ENCODE data around the gene KRTAP5-3. TPM values are rescaled to one million over a fixed set of nuclear protein-coding genes. Genes with fewer than 3 reads are reported as not detected.

KRTAP5-3 gene
- total and polyA plus RNA-seq, 2 of the 8 experiments (the other 6 are each of a cell fraction or from before 2014, with no cell fraction given), result not detected

GRCh38 chr11:1604181-1604580, 4.1 kb downstream of the KRTAP5-3 start:
- no peak overlapping the region for H2BK12ac ChIP-seq (ENCODE audit: low read depth, low read length)
- no peak overlapping the region for H2BK5ac ChIP-seq (ENCODE audit: low read depth, low read length)
- H3K9ac ChIP-seq (replicated peaks in 1 of 4; ENCODE audit: extremely low read depth in 1 of 4, low read depth in 3 of 4, low read length in 3 of 4), result no peak overlapping the region
- no peak overlapping the region for H3K27ac ChIP-seq (ENCODE audit: low read depth, low read length)
- H3K4me3 ChIP-seq (ENCODE audit: extremely low read depth in 1 of 4, insufficient read depth in 2 of 4, low read depth in 3 of 4, low read length in 4 of 4), result no peak overlapping the region
- H2AK5ac ChIP-seq (ENCODE audit: low read depth, low read length), result no peak overlapping the region
- H3K4ac ChIP-seq (replicated peaks; ENCODE audit: insufficient read length, low read depth, low read length), result no peak overlapping the region
- no peak overlapping the region; the same call in 1 of the 2 replicates for H3K18ac ChIP-seq (ENCODE audit: extremely low read depth, low read length)
- 90% methylated on average over 10 of the region's 11 CpGs; no CpG with 5 or more reads in 1 of the 2 experiments for WGBS, 2 experiments (ENCODE audit: extremely low coverage in 1 of 2, insufficient coverage in 1 of 2, insufficient read length in 1 of 2, insufficient replicate concordance in 2 of 2, low coverage in 1 of 2, low lambda C conversion rate in 2 of 2, missing lambda C conversion rate in 1 of 2)
- H4K5ac ChIP-seq (ENCODE audit: insufficient read length, low read depth, low read length), result no peak overlapping the region
- peaks cover 0 to 4% of the 10 kb centered on the region in 2 experiments; a peak in 1 of 4 replicates for H3K9me3 ChIP-seq (ENCODE audit: insufficient read depth in 2 of 2, low read depth in 1 of 2, low read length in 1 of 2)
- H3K14ac ChIP-seq (ENCODE audit: insufficient read length), result no peak overlapping the region
- no peak overlapping the region for H3K23ac ChIP-seq (ENCODE audit: insufficient read length)
- no peak overlapping the region for H4K8ac ChIP-seq (ENCODE audit: extremely low read depth, insufficient read depth, low read length)
- no peaks in the 10 kb centered on the region for H3K79me2 ChIP-seq (ENCODE audit: control insufficient read depth in 1 of 2, insufficient read depth in 2 of 2, low read length in 2 of 2)
- no peaks in the 10 kb centered on the region for H3K4me1 ChIP-seq (replicated peaks in 1 of 4; ENCODE audit: control insufficient read depth in 3 of 4, insufficient read depth in 4 of 4, low read length in 3 of 4)
- FAIRE-seq (no peak), DNase-seq (ENCODE audit: low read depth in 1 of 2, low spot score in 2 of 2) (no peak)
- H3K4me2 ChIP-seq (ENCODE audit: insufficient read depth in 1 of 2, low read depth in 2 of 2, low read length in 2 of 2), result no peak overlapping the region
- POLR2A ChIA-PET (ENCODE audit: partially characterized antibody), result no interaction called here
- no peaks in the 10 kb centered on the region for H3K79me1 ChIP-seq (ENCODE audit: low read depth, low read length)
- peaks cover 2% of the 10 kb centered on the region; the same call in 1 of the 2 replicates for H3K23me2 ChIP-seq (ENCODE audit: low read depth, low read length)
- H2BK120ac ChIP-seq (replicated peaks; ENCODE audit: low read depth, low read length), result no peak overlapping the region
- no peaks in the 10 kb centered on the region for H3K27me3 ChIP-seq (replicated peaks in 1 of 4; ENCODE audit: control insufficient read depth in 3 of 4, extremely low read depth in 1 of 4, insufficient read depth in 3 of 4, low read length in 3 of 4)
- H2BK15ac ChIP-seq (ENCODE audit: low read length), result no peak overlapping the region
- CTCF ChIA-PET (ENCODE audit: partially characterized antibody), result no interaction called here
- H4K20me1 ChIP-seq (replicated peaks in 1 of 2; ENCODE audit: control insufficient read depth in 1 of 2, insufficient read depth in 2 of 2, low read length in 2 of 2), result peaks cover 0 to 2% of the 10 kb centered on the region in 2 experiments
- no peak overlapping the region for H4K91ac ChIP-seq (replicated peaks; ENCODE audit: insufficient read length, low read length)
- H2AFZ ChIP-seq (ENCODE audit: low read length), result no peak overlapping the region
- H2BK20ac ChIP-seq (ENCODE audit: low read length), result no peak overlapping the region
- H3K56ac ChIP-seq (replicated peaks; ENCODE audit: insufficient read length, low read depth, low read length), result no peak overlapping the region
- H3K36me3 ChIP-seq (ENCODE audit: control insufficient read depth in 2 of 4, insufficient read depth in 4 of 4, low read length in 3 of 4), result no peaks in the 10 kb centered on the region
- TF ChIP-seq, protein P1, sequence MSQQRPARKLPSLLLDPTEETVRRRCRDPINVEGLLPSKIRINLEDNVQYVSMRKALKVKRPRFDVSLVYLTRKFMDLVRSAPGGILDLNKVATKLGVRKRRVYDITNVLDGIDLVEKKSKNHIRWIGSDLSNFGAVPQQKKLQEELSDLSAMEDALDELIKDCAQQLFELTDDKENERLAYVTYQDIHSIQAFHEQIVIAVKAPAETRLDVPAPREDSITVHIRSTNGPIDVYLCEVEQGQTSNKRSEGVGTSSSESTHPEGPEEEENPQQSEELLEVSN (IDR thresholded peaks at IDR 0.05), result no peak
- TF ChIP-seq SIRT6 (IDR thresholded peaks at IDR 0.05; ENCODE audit: low read length) (no peak), ZNF274 (IDR thresholded peaks at IDR 0.05; ENCODE audit: borderline replicate concordance, extremely low read depth, low read length) (no peak), TBP (IDR thresholded peaks at IDR 0.05; ENCODE audit: low read depth, low read length) (no peak), POLR2A (IDR thresholded peaks at IDR 0.05; ENCODE audit: control extremely low read depth in 1 of 2, low read depth in 2 of 2, low read length in 2 of 2) (no peak), EZH2 (IDR thresholded peaks at IDR 0.05; ENCODE audit: low read depth, low read length, severe bottlenecking) (no peak), SUZ12 (IDR thresholded peaks at IDR 0.05; ENCODE audit: low read length) (no peak), TEAD4 (IDR thresholded peaks at IDR 0.05; ENCODE audit: low read depth, low read length) (no peak), RBBP5 (IDR thresholded peaks at IDR 0.05; ENCODE audit: borderline replicate concordance, low read depth, low read length) (no peak), KDM5A (IDR thresholded peaks at IDR 0.05; ENCODE audit: low read length) (no peak), BRCA1 (IDR thresholded peaks at IDR 0.05; ENCODE audit: low read depth, low read length) (no peak)
- TF ChIP-seq, protein P2, sequence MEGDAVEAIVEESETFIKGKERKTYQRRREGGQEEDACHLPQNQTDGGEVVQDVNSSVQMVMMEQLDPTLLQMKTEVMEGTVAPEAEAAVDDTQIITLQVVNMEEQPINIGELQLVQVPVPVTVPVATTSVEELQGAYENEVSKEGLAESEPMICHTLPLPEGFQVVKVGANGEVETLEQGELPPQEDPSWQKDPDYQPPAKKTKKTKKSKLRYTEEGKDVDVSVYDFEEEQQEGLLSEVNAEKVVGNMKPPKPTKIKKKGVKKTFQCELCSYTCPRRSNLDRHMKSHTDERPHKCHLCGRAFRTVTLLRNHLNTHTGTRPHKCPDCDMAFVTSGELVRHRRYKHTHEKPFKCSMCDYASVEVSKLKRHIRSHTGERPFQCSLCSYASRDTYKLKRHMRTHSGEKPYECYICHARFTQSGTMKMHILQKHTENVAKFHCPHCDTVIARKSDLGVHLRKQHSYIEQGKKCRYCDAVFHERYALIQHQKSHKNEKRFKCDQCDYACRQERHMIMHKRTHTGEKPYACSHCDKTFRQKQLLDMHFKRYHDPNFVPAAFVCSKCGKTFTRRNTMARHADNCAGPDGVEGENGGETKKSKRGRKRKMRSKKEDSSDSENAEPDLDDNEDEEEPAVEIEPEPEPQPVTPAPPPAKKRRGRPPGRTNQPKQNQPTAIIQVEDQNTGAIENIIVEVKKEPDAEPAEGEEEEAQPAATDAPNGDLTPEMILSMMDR (IDR thresholded peaks at IDR 0.05; ENCODE audit: control extremely low read depth in 1 of 3, insufficient read depth in 1 of 3, low read depth in 1 of 3, low read length in 3 of 3), result no peak

Measured in H1 (cell line).